ENCODE results near the gene BASP1.

- TF ChIP-seq, protein P1, sequence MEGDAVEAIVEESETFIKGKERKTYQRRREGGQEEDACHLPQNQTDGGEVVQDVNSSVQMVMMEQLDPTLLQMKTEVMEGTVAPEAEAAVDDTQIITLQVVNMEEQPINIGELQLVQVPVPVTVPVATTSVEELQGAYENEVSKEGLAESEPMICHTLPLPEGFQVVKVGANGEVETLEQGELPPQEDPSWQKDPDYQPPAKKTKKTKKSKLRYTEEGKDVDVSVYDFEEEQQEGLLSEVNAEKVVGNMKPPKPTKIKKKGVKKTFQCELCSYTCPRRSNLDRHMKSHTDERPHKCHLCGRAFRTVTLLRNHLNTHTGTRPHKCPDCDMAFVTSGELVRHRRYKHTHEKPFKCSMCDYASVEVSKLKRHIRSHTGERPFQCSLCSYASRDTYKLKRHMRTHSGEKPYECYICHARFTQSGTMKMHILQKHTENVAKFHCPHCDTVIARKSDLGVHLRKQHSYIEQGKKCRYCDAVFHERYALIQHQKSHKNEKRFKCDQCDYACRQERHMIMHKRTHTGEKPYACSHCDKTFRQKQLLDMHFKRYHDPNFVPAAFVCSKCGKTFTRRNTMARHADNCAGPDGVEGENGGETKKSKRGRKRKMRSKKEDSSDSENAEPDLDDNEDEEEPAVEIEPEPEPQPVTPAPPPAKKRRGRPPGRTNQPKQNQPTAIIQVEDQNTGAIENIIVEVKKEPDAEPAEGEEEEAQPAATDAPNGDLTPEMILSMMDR (IDR thresholded peaks at IDR 0.05; ENCODE audit: low read length): no peak
- TF ChIP-seq EZH2 (optimal IDR thresholded peaks at IDR 0.05; ENCODE audit: low read depth, low read length) (no peak), EZH2phosphoT487 (IDR thresholded peaks at IDR 0.05; ENCODE audit: low read length) (no peak)
These were observed 39.4 kb downstream of the BASP1 start for GRCh38 chr5:17256839-17257238.
